ENCODE data around the gene PDSS2.
"Not testable (repeated sequence)": the region's sequence is repeated elsewhere in the genome, so short reads cannot be mapped to it uniquely, and the experiment has no call there.

Gene PDSS2

DNA sequence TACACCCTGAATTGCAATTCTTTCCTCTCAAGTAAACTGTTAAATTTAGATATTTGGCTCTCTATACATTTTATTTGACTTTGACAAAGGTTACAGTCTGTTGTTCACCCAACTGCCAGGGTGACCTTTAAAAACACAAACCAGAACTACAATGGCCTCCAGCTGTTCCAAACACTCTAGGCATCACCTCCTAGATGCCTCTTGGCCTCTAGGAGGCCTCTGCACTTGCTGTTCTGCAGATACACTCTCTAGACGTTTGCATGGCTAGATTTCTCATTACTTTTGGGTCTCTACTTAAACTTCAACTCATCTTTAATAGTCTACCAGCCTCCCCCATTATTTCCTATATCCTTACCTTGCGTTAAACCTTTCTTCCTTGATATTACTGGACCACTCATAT lies 241.2 kb downstream of the PDSS2 start:
- no peak for DNase-seq (ENCODE audit: low read depth, low spot score)

GRCh38 chr6:107217248-107217647 lies 242.1 kb downstream of the PDSS2 start:
- DNase-seq (ENCODE audit: low read depth, low spot score): no peak

GRCh38 chr6:107216197-107216933 lies 243.0 kb downstream of the PDSS2 start:
- DNase-seq (ENCODE audit: low read depth, low spot score): no peak

DNA sequence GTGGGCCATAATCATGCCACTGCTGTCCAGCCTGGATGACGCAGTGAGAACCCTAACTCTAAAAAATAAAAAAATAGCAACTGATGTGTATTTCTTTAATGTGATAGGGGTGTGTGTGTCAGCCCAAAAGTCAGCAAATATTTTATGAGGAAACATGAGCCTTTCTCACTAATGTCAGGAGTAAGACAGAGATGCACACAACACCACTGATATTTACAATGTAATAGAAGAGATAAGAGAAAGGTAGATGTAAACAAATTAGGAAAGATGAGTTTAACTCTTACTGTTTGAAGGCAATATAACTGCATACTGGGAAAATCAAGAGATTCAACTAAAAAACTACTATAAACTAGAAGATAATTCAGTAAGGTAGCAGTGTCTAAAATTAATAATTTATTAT lies 244.0 kb downstream of the PDSS2 start:
- no peak for DNase-seq (ENCODE audit: low read depth, low spot score)

DNA sequence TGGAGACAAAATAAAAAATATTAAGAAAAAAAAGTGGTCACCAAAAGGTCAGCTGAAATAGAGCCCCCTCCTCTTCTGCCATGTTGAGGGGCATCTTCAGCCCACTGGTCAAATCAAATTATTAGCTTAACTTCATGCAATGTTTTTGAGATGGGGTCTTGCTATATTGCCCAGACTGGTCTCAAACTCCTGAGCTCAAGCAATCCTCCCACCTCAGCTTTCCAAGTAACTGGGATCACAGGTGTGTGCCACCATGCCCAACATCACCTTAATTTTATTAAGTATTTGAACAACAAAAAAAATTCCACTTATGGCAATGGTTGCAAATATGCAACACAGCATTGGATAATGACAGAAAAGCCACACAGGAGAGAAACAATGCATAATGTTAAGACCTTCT lies 244.7 kb downstream of the PDSS2 start:
- DNase-seq (ENCODE audit: low read depth, low spot score): no peak

DNA sequence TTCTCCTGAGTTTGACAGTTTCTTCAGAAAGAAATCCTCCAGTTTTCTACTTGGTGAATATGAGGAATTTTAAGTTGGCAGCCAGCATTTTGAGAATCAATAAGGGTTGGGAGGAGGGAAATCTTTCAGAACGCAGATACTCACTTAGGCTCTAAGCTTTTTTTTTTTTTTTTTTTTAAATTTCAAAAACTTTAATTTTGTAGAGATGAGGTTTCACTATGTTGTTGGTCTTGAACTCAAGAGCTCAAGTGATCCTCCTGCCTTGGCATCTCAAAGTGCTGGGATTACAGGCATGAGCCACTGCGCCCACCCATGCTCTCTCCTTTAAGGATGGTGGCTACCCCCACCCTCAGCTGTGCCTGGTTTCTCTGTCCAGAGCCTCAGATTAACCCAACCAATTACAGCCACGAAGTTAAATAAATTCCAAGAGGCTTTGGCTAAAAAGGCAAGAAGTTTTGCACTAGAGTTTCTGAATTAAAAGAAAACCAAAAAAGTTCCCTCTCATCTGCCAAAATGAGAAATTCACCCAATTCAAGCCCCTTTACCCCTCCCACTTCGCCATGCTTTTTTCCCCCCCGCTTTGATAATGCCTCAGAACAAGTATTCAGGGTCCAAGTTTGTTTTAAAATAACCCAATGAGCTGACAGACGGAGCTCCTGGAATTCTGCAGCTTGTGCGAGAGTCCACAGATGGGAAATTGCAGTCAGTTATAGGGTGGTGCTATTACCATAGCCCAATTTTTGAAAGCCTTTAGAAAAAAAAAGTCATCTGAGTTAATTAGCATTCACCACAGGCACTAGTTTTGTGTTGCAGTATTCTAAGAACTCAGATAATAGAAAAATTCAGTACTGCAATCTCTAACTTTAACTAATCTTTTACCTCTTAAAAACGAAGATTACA lies 249.7 kb downstream of the PDSS2 start:
- DNase-seq (ENCODE audit: low read depth, low spot score): no peak

GRCh38 chr6:107207251-107207873 lies 252.0 kb downstream of the PDSS2 start:
- DNase-seq (ENCODE audit: low read depth, low spot score): no peak

- DNase-seq (ENCODE audit: low read depth, low spot score): no peak
Observed at GRCh38 chr6:107205058-107205998, 254.0 kb downstream of the PDSS2 start.

DNA sequence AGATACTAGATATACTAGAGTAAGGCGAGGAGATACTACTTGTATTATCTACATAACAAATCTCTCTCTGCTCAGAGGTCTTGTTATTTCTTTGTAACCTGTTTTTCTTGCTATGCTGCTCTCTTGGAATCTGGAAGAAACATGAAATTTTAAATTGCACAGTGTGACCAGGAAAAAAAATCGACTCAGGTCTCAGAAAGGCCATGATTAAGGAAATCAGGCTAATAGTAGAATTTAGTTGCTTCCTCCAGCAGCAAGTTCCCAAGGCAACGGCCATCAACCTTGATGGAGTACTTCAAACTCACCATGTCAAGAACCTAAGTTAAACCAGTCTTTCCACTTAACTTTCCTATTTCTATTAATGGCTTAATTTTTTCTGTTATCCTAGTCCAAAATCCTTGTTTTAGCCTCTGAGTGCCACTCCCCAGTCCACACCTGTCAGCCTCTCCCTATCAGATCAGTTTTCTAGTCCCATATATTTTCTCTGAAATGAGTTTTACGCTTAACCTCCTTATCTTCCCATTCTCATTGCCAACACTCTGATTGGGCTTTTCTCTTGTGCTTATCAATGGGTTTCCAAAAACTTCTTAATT lies 256.4 kb downstream of the PDSS2 start:
- no peak for DNase-seq (ENCODE audit: low read depth, low spot score)

DNA sequence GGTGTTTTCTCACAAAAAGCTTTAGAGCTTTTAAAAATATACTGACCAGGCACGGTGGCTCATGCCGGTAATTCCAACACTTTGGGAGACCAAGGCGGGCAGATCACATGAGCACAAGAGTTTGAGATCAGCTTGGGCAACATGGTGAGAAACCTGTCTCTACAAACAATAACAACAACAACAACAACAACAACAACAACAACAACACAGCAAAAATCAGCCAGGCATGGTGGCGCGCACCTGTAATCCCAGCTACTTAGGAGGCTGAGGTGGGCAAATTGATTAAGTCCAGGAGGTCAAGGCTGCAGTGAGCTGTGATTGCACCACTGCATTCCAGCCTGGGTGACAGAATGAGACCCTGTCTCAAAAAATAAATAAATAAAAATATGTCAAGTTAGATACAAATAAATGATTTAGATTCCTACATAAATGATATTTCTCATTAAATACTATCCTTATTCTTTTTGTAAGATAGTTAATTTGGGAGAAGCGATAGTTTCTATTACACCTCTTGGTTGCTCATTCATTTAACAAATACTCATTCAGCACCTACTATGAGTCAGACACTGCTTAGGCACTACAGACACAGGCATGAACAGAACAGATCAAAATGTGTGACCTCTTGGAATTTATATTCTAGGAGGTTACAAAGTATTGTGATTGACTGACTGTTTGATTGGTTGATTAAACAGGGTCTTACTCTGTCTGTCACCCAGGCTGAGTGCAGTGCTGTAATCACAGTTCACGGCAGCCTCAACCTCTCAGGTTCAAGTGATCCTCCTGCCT lies 260.5 kb downstream of the PDSS2 start:
- DNase-seq (ENCODE audit: low read depth, low spot score): no peak

DNA sequence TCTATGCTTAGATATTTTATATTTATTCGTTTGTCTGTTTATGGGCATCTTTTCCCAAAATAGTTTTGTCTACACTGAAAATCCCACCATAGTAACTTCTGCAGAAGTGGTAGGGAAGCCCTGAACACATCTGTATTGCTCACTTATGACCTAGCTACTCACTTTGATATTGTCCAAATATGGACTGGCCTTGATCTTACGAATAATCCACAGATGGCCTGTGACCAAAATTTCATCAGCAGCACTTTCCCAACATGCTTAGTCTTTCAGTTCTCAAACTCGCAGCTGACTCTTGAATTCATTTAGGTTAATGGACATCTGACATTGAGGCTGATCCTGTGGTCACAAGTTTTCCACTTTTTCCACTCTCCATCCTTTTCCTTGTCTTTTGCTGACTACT lies 263.2 kb downstream of the PDSS2 start:
- DNase-seq (ENCODE audit: low read depth, low spot score): no peak

DNA sequence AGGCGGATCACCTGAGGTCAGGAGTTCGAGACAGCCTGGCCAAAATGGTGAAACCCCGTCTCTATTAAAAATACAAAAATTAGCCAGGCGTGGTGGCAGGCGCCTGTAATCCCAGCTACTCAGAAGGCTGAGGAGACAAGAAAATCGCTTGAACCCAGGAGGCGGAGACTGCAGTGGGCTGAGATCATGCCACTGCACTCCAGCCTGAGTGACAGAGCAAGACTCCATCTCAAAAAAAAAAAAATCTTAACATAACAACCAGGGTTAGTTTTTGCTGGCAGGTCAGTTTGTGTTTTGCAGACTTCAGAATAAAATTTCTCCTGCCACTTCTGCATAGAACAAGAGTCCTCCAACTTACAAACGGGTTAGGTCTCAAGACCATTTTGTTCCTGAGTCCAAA lies 264.6 kb downstream of the PDSS2 start:
- not testable (repeated sequence) for DNase-seq (ENCODE audit: low read depth, low spot score)

GRCh38 chr6:107192830-107193229 lies 266.5 kb downstream of the PDSS2 start:
- no peak for DNase-seq (ENCODE audit: low read depth, low spot score)

GRCh38 chr6:107187630-107188029 lies 271.7 kb downstream of the PDSS2 start:
- no peak for DNase-seq (ENCODE audit: low read depth, low spot score)

DNA sequence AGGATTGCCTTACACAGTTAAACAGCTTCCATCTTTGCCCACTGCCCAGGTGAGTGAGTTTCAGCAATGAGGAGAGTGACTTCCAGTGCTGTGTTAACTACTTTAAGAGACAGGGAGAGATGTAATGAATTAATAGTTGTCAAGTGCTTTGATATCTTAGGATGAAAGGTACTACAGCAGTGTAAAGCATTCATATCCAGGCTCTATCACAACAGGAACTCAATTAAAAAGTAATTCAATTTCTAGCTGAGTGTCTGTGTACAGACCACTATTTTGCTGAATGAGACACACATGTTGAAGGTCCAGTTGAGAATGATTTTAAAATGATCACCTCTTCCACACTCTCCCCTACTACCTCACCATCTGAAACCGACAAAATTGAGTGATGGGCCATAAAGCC lies 273.3 kb downstream of the PDSS2 start:
- DNase-seq (ENCODE audit: low read depth, low spot score): no peak

DNA sequence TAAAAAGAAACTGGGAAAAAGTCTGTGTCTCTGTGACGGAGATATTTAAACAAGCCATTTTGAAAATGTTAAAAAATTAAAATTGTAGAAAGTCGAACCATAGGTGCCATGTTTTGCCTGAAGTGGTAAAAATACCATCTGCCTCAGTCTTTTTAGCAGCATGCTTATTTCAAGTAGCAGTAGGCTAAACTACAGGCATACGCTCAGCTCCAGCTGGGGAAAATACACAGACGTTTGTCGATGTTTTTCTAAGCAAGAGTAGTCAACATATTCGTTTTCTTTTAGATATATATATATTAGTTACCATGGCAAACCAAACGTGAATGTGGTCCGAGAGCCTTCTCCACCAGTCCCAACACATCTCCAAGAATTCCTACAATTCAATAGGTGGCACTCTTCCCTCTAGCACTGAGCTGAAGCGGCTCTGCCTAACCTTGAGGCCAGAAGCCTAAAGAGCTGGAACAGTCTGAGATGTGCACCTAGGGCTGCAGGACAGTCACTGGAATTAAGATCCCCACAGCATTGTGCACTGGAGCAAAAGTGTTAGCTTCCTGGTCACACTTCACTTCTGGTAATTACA lies 273.9 kb downstream of the PDSS2 start:
- no peak for DNase-seq (ENCODE audit: low read depth, low spot score)

DNA sequence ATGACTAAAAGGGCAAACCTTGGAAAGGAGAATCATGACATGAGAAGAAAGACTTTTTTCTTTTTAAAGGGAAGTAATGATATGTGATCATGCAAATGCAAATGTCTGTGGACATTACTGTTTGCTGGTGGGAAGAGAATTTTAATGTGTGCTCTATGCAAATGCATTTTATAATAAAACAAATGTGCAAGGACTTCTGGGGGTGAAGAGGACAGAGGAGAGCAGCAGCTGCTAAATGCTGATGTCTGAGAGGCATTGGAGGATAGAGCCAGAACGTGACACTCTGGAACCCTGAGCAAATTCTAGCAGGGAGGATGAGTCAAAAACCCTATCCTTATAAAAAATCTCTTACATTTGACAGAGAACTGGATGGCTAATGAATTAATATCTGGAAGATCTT lies 274.9 kb downstream of the PDSS2 start:
- DNase-seq (ENCODE audit: low read depth, low spot score): no peak

- no peak for DNase-seq (ENCODE audit: low read depth, low spot score)
Observed at GRCh38 chr6:107180099-107180498, 279.3 kb downstream of the PDSS2 start.

- DNase-seq (ENCODE audit: low read depth, low spot score): no peak
Observed at GRCh38 chr6:107179004-107179403, 280.4 kb downstream of the PDSS2 start.

- no peak for DNase-seq (ENCODE audit: low read depth, low spot score)
Observed at GRCh38 chr6:107173779-107174178, 285.6 kb downstream of the PDSS2 start.
